ENCODE measurements around the gene FOXJ1. TPM values are rescaled to one million over a fixed set of nuclear protein-coding genes. Genes with fewer than 3 reads are reported as not detected.

The FOXJ1 gene
- total RNA-seq, 2 donors from 2014 or later: 0.33 to 3.4 TPM

DNA sequence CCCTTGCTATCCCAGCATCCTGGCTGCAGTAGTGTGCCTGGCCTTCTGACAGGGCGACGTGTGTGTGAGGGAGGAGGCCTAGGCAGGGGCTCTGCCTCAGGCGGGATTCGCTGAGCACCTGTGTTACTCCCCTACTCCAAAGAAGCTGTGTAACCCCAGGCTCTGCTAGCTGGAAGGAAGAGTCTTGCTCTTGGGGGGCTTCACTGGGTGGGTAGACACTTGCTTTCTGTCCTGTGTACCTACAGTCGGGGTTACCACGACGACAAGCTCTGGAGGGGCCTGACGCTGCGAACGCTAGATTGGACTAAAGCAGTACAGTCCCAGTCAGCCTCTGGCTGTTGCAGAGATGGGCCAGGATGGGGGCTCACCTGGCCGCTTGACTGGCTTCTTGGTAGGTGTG lies 47.0 kb downstream of the FOXJ1 start:
- no peaks in the 10 kb centered on the region for H3K9me3 ChIP-seq
- H3K27me3 ChIP-seq: no peaks in the 10 kb centered on the region
- TF ChIP-seq, protein P1, sequence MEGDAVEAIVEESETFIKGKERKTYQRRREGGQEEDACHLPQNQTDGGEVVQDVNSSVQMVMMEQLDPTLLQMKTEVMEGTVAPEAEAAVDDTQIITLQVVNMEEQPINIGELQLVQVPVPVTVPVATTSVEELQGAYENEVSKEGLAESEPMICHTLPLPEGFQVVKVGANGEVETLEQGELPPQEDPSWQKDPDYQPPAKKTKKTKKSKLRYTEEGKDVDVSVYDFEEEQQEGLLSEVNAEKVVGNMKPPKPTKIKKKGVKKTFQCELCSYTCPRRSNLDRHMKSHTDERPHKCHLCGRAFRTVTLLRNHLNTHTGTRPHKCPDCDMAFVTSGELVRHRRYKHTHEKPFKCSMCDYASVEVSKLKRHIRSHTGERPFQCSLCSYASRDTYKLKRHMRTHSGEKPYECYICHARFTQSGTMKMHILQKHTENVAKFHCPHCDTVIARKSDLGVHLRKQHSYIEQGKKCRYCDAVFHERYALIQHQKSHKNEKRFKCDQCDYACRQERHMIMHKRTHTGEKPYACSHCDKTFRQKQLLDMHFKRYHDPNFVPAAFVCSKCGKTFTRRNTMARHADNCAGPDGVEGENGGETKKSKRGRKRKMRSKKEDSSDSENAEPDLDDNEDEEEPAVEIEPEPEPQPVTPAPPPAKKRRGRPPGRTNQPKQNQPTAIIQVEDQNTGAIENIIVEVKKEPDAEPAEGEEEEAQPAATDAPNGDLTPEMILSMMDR (IDR thresholded peaks at IDR 0.05): no peak
- TF ChIP-seq POLR2A (IDR thresholded peaks at IDR 0.05): no peak
- ATAC-seq: no peak
- H3K4me1 ChIP-seq: no peaks in the 10 kb centered on the region
- no peak overlapping the region for H3K27ac ChIP-seq
- DNase-seq: no peak
- H3K4me3 ChIP-seq: no peak overlapping the region
- 94% methylated on average over 3 to 10 of the region's 11 CpGs for WGBS, 2 donors
- intact Hi-C loops (cut with DNase I): no loop called here
- H3K36me3 ChIP-seq (replicated peaks in 1 of 2; ENCODE audit: insufficient read depth in 1 of 2, low read depth in 2 of 2): peaks cover 2 to 33% of the 10 kb centered on the region in 2 donors

DNA sequence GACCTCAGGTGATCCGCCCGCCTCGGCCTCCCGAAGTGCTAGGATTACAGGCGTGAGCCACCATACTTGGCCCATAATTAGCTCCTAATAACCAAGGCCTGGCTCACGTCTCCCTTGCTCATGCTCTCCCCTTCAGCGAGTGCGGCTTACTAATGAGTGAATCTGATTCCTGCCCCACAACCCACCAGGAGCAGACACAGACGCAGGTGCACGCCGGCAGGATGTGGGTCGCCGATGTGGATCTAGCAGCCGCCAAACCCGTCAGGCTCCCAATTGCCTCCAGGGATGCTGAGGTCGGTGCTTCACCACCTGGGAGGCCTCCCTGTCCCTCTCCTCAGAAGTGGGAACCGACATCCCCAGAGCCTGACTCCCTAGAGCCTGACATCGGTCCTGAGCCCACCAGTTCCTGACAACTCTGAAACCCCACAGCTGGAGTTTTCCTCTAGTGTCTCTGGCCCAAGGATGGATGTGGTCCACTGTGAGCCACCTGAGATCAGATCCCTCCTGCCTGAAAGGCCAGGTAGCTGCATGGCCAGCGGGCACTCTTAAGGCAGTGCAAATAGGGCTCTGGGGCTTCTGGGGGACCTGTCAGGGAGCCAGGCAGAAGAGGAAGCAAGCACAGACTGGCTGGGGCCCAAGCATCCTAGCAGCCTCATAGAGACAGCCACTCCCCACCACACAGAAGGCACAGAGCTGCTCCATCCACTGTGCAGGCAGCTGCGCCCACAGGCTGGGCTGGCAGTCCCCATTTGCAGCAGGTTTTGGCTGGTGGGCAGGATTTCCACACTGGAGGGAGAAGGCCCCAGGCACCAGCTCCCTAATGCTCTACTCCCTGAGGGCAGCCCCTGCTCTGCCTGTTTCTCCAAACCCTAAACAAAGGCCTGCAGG lies 48.3 kb downstream of the FOXJ1 start:
- WGBS, 2 donors: 88 to 92% methylated on average over 5 to 19 of the region's 20 CpGs
- no peak for DNase-seq
- TF ChIP-seq, protein P1 (IDR thresholded peaks at IDR 0.05): no peak
- TF ChIP-seq POLR2A (IDR thresholded peaks at IDR 0.05): no peak

DNA sequence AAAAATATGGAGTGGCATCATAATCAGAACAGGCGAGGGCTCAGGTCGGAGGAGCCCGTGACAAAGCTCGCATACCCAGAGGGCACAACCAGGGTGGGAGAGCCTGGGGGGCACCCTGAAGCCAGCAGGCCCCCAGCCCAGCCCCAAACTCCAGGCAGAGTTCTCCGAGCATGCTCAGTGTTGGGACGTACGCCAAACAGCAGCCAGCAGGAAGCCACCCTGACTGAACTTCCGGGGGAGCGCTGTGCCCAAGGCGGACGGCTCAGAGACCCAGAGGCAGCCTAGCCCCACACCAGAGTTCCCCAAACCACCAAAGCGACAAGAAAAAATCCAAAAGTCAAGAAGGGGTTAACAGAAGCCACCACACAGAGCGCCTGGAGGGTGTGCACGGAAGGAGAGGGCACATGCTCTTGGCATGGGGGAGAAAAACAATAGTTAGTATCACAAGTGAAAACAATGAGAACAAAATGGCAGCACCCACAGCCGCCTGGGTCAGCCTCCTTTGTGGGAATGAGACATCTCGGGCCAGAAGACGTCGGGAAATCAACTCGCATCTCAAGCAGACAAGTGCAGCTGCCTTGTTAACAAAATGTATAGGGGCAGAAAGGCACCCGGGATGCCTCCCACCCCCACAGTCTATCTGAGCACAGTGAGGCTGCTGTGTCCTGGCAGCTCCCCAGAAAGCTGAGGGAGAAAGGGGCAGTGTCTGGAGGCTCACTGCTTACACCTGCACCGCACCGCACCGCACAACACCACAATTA lies 49.3 kb downstream of the FOXJ1 start:
- peaks cover 13 to 53% of the 10 kb centered on the region in 2 donors for H3K36me3 ChIP-seq (replicated peaks in 1 of 2; ENCODE audit: insufficient read depth in 1 of 2, low read depth in 2 of 2)
- H3K27me3 ChIP-seq: no peaks in the 10 kb centered on the region
- intact Hi-C loops (cut with DNase I): no loop called here
- H3K4me1 ChIP-seq: no peaks in the 10 kb centered on the region
- 79 to 89% methylated on average over 18 to 23 of the region's 23 CpGs for WGBS, 2 donors
- TF ChIP-seq, protein P1 (IDR thresholded peaks at IDR 0.05): no peak
- TF ChIP-seq POLR2A (IDR thresholded peaks at IDR 0.05): no peak
- H3K9me3 ChIP-seq: no peaks in the 10 kb centered on the region
- no peak overlapping the region for H3K27ac ChIP-seq
- DNase-seq (no peak), ATAC-seq (no peak)
- no peak overlapping the region for H3K4me3 ChIP-seq

More for the DNA sequence above, 48.3 kb downstream of the FOXJ1 start:
- no peak for ATAC-seq
- intact Hi-C loops (cut with DNase I): no loop called here
- H3K9me3 ChIP-seq: no peaks in the 10 kb centered on the region
- H3K4me3 ChIP-seq: no peak overlapping the region
- no peaks in the 10 kb centered on the region for H3K27me3 ChIP-seq
- no peaks in the 10 kb centered on the region for H3K4me1 ChIP-seq
- H3K27ac ChIP-seq: no peak overlapping the region
- peaks cover 13 to 46% of the 10 kb centered on the region in 2 donors for H3K36me3 ChIP-seq (replicated peaks in 1 of 2; ENCODE audit: insufficient read depth in 1 of 2, low read depth in 2 of 2)

DNA sequence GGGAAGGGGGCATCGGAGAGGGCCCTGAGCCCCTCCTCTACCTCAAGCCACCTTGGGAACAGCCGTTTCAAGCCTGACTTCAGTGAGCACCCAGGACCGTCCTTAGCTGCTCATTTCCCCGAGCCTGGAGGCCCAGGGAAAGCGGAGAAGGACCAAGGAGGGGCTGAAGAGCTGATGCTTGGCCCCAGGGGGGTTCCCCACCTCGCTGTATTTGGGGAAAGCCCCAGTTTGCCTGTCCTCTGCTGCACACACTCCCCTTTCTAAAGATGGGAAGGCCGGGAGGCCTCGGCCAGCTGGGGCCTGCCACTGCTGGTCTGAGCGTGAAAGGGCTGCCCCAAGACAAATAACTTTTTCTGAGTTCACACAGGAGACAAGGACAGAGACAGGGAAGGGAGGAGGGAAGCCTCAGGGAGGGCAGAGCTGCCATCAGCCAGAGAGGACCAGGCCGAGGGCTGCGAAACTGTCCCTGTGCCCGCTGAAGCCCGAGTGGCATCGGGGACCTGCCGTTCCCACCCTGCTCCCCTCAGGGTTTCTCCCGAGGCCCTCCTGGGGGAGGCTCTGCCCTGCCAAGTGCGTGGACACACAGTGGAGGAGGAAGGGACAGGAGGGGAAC lies 50.4 kb downstream of the FOXJ1 start:
- H3K27ac ChIP-seq: no peak overlapping the region
- ATAC-seq: no peak
- peaks cover 13 to 54% of the 10 kb centered on the region in 2 donors for H3K36me3 ChIP-seq (replicated peaks in 1 of 2; ENCODE audit: insufficient read depth in 1 of 2, low read depth in 2 of 2)
- H3K9me3 ChIP-seq: no peaks in the 10 kb centered on the region
- no peak for DNase-seq
- no peaks in the 10 kb centered on the region for H3K4me1 ChIP-seq
- WGBS, 2 donors: 92 to 98% methylated on average over 10 to 17 of the region's 17 CpGs
- no peaks in the 10 kb centered on the region for H3K27me3 ChIP-seq
- intact Hi-C loops (cut with DNase I): no loop called here
- TF ChIP-seq POLR2A (IDR thresholded peaks at IDR 0.05): no peak
- TF ChIP-seq, protein P1 (IDR thresholded peaks at IDR 0.05): no peak
- no peak overlapping the region for H3K4me3 ChIP-seq

Measured in body of pancreas (tissue), 4 donors.